HTR-8/SVneo (cell line): Measurements from ENCODE around the gene RDH8.
"Not testable (repeated sequence)": the region's sequence is repeated elsewhere in the genome, so short reads cannot be mapped to it uniquely, and the experiment has no call there.

Experiments used
- DNase-seq: peaks from one replicate; pipeline ENCODE4 v3.0.0; 2011; ENCODE audit warnings: low spot score, mixed read lengths; ENCODE audit not compliant: insufficient read length
- FAIRE-seq: peaks from 2 replicates; lab custom pipeline; 2011; peaks lifted over from hg19 to GRCh38; lab: Jason Lieb, UNC

The RDH8 gene

GRCh38 chr19:10004617-10005016 is 8.7 kb upstream of the RDH8 start:
- FAIRE-seq (peak; percentile 85), DNase-seq (no peak)

DNA sequence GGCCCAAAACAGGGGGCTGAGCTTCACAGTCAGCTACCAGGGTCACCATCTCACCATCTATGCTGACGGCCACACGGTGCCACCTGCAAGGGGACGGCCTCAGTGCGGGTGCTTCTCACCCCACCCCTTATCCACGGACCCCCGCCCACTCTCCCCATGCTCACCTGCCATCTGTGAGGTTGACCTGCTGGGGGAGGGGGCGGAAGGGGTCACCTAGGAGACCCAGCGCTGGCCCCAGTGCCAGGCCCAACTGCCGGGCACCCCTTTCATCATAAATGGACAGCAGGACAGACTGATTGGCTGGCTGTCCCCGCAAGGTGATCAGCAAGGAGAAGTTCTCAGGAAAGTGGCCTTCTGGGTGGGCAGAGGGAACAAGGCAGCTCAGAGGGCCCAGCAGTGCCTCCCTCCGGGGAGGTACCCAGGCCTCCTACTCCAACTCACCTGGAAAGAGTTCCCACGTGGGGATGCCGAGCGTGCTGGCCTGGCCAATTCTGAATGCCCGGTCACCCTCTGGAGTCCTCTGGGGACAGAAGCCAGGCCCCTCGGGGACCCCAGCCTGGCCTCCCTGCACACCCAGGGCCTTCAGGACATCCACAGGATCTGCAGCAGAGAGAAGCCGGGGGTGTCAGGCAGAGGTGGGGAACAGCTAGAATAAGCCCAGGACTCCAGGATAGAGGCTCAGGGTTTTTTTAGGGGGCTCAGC is 7.5 kb upstream of the RDH8 start:
- DNase-seq: no peak
- FAIRE-seq: no peak

GRCh38 chr19:10006335-10006708 is 7.0 kb upstream of the RDH8 start:
- no peak for DNase-seq
- no peak for FAIRE-seq

DNA sequence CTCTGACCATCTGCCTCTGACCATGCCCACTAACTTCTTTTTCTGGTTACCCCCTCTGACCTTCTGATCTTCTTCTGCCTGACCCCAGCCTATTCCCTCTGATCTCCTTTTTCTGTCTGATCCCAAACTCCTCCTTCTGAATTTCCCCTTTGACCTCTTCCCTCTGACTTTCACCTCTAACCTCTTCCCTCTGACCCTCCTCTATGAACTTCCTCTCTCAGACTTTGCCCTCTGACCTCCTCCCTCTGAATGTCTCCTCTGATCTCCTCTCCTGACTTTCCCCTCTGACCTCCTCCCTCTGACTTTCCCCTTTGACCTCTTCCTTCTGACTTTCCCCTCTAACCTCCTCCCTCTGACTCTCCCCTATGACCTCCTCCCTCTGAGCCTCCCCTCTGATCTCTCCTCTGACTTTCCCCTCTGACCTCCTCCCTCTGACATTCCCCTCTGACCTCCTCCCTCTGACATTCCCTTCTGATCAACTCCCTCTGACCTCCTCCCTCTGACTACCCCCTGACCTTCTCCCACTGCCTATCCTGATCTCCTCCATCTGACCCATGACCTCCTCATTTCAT is 6.4 kb upstream of the RDH8 start:
- no peak for FAIRE-seq

DNA sequence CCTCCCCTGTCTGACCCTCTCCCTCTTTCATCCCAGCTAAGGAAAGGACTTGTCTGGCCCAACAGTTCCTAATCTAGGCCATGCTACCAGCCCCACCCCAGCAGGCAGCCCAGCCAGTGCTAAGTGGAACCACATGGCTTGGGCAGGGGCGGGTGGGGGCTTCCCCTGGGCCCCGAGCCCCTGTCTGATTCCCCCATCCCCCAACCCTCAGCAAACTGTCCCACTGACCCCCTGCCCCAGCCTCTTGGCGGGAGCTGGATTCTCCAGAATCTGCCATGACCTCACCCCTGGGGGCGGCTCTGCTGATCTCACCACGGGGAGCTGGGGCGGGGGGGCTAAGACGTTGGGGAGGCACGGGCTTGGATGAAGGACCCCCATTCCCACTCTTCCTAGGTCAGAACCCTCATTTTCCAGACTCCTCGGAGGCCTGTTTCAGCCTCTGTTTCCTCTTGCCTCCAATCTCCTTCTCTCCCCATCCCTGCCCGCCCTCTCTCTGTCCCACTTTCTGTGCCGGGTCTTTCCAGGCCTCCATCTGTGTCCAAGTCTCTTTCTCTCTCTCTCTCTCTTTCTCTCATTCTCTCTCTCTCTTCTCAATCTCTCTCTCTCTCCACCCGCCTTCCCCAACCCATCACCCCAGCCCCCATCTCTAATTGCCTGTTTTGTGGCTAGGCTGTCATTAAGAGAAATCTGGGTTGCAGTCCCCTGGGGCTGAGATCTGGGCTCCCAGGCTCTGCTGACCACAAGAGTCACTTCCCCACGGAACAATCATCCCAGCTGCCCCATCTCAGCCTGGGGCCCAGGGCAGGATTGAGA is 5.7 kb upstream of the RDH8 start:
- DNase-seq: no peak
- FAIRE-seq: peak; percentile 48

More for the DNA sequence above, 6.4 kb upstream of the RDH8 start:
- no peak for DNase-seq

- DNase-seq (no peak), FAIRE-seq (peak; percentile 4)
Observed at GRCh38 chr19:10008184-10008765, 5.0 kb upstream of the RDH8 start.

GRCh38 chr19:10009714-10010224 is 3.5 kb upstream of the RDH8 start:
- no peak for DNase-seq
- FAIRE-seq: peak; percentile 74

- DNase-seq (no peak), FAIRE-seq (no peak)
Observed at GRCh38 chr19:10010247-10010691, 3.0 kb upstream of the RDH8 start, which contains the start of gene COL5A3. TSS of gene COL5A3 (minus strand) at chr19:10010504. CDS start at chr19:10010385, 119 bp downstream.

- DNase-seq: no peak
Observed at GRCh38 chr19:10010939-10011338, 2.3 kb upstream of the RDH8 start.

GRCh38 chr19:10011974-10012373 is 1.3 kb upstream of the RDH8 start:
- no peak for DNase-seq
- FAIRE-seq: no peak

More at GRCh38 chr19:10010939-10011338, 2.3 kb upstream of the RDH8 start:
- FAIRE-seq: no peak

DNA sequence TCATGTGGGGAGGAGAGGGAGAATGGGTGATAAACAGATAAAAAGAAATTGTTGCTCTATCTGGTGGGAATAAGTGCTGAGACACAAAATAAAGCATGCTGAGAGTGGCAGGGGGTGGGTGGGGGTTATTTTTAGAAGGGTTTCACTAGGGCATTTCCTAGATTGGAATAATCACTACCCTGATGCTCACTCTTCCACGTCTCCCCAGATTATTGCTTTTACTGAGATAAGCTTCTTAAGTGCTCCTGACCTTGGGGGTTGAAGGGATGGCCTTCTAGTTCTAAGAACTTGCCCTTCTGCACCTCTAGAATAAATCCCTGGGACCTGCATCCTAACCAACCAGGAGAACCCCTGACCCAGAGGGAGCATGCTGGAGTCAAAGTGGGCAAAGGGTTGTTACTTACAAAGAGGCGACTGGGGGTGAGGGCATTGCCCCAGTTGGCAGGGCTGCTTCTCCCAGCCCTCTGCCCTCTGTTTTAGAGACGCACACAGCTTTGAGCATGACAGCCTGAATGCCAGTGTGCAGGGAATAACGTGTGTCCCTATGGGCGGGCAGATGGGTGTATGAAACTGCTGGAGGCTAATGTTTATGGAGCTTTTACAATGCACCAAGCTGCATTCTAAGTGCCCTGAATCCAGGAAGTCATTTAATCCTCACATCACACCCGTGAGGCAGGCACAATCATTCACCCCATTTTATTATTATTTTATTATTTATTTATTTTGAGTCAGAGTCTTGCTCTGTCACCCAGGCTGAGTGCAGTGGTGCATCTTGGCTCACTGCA is 743 bp downstream of the RDH8 start:
- FAIRE-seq (no peak), DNase-seq (no peak)

GRCh38 chr19:10018263-10018662 is 5.0 kb downstream of the RDH8 start:
- peak; percentile 51 for DNase-seq
- FAIRE-seq: no peak

DNA sequence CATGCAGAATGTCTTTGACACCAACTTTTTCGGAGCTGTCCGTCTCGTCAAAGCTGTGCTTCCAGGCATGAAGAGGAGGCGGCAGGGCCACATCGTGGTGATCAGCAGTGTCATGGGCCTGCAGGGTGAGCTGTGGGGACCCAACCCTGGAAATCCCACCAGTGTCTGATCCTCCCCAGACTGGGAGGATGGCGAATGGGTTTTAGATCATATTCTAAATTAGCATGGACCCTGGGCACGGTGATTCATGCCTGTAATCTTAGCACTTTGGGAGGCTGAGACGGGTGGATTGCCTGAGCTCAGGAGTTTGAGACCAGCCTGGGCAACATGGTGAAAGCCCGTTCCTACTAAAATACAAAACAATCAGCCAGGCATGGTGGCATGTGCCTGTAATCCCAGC is 5.5 kb downstream of the RDH8 start:
- DNase-seq: no peak
- FAIRE-seq: no peak

DNA sequence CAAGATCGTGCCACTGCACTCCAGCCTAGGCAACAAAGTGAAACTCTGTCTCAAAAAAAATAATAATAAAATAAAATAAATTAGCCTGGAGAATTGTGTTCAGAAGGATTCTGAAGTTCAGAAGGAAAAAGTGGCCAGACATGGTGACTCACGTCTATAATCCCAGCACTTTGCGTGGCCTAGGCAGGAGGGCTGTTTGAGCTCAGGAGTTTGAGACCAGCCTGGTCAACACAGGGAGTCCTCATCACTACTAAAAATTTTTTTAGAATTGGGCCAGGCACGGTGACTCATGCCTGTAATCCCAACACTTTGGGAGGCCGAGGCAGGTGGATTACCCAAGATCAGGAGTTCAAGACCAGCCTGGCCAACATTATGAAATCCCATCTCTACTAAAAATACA is 6.0 kb downstream of the RDH8 start:
- DNase-seq: no peak
- FAIRE-seq: no peak

DNA sequence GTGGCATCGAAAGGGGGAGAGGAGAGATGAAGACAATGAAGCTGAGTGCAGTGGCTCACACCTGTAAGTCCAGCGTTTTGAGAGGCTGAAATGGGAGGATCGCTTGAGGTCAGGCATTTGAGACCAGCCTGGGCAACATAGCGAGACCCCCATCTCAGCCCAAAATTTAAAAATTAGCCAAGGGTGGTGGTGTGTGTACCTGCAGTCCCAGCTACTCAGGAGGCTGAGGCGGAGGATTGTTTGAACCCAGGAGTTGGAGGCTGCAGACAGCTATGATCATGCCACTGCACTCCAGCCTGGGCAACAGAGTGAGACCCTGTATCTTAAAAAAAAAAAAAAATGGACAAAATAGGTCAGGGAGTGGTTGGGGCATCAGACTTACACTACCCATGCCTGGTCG is 7.6 kb downstream of the RDH8 start:
- no peak for FAIRE-seq
- no peak for DNase-seq

DNA sequence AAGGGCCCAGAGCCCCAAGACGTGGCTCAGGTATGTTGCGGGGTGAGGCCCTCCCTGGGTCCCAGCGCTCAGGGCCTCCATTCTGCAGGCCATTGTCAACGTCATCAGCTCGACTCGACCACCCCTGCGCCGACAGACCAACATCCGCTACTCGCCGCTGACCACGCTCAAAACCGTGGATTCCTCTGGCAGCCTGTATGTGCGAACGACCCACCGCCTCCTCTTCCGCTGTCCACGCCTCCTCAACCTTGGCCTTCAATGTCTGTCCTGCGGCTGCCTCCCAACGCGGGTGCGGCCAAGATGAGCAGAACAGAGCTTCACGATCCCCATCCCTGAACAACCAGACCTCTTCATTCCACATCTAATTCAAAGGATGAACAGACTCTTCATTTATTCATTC is 8.2 kb downstream of the RDH8 start:
- no peak for FAIRE-seq
- DNase-seq: no peak

GRCh38 chr19:10021863-10022262 is 8.6 kb downstream of the RDH8 start:
- FAIRE-seq: no peak

DNA sequence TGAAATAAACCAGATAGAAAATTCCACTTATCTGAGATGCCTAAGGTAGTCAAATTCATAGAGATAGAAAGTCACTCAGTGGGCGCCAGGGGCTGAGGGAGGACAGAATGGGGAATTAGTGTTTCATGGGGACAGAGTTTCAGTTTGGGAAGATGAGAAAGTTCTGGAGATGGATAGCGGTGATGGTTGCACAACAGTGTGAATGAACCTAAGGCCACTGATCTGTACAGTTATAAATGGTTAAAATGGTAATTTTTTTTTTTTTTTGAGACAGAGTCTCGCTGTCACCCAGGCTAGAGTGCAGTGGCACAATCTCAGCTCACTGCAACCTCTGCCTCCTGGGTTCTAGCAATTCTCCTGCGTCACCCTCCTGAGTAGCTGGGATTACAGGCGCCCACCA is 9.8 kb downstream of the RDH8 start:
- DNase-seq, FAIRE-seq: not testable (repeated sequence)

More at GRCh38 chr19:10021863-10022262, 8.6 kb downstream of the RDH8 start:
- DNase-seq: no peak

DNA sequence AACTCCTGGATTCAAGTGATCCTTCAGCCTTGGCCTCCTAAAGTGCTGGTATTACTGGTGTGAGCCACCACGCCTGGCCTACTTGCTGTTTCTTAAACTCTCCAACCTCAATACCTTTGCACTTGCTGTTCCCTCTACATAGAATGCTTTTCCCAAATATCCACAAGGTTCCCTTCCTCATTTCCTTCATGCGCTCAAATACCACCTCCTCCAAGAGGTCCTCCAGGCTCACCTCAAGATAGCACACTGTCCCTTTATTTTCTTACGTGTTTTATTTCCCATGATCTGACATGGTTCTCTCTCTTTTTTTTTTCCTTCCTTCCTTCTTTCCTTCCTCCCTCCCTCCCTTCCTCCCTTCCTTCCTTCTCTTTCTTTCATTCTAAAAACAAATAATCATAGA is 13.5 kb downstream of the RDH8 start:
- DNase-seq: no peak
- FAIRE-seq: no peak
